ENCODE measurements around the gene NEDD4L.

Gene NEDD4L

DNA sequence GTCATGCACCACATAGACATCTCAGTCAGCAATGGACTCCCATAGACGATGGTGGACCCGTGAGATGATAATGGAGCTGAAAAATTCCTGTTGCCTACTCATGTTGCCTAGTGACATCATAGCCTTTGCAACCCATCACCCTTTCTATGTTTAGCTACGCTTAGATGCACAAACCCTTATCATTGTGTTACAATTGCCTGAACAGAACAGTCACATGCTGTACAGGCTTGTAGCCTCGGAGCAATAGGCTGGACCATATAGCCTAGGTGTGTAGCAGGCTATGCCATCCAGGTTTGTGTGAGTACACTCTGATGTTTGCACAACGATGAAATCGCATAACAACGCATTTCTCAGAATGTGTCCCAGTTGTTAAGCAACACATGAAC, 363.2 kb downstream of the NEDD4L start:
- TF ChIP-seq, protein P1, sequence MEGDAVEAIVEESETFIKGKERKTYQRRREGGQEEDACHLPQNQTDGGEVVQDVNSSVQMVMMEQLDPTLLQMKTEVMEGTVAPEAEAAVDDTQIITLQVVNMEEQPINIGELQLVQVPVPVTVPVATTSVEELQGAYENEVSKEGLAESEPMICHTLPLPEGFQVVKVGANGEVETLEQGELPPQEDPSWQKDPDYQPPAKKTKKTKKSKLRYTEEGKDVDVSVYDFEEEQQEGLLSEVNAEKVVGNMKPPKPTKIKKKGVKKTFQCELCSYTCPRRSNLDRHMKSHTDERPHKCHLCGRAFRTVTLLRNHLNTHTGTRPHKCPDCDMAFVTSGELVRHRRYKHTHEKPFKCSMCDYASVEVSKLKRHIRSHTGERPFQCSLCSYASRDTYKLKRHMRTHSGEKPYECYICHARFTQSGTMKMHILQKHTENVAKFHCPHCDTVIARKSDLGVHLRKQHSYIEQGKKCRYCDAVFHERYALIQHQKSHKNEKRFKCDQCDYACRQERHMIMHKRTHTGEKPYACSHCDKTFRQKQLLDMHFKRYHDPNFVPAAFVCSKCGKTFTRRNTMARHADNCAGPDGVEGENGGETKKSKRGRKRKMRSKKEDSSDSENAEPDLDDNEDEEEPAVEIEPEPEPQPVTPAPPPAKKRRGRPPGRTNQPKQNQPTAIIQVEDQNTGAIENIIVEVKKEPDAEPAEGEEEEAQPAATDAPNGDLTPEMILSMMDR (IDR thresholded peaks at IDR 0.05; ENCODE audit: control extremely low read depth, extremely low read depth, low read depth, missing control alignments): no peak
- ChIA-PET CTCF (interaction anchor here (1.5 kb wide), 2 partner anchors 35 to 356 kb away, joined by 3 to 4 read pairs; no protein-coding TSS in a partner anchor), POLR2A (no interaction called here)
- no peak for DNase-seq (ENCODE audit: extremely low spot score)

DNA sequence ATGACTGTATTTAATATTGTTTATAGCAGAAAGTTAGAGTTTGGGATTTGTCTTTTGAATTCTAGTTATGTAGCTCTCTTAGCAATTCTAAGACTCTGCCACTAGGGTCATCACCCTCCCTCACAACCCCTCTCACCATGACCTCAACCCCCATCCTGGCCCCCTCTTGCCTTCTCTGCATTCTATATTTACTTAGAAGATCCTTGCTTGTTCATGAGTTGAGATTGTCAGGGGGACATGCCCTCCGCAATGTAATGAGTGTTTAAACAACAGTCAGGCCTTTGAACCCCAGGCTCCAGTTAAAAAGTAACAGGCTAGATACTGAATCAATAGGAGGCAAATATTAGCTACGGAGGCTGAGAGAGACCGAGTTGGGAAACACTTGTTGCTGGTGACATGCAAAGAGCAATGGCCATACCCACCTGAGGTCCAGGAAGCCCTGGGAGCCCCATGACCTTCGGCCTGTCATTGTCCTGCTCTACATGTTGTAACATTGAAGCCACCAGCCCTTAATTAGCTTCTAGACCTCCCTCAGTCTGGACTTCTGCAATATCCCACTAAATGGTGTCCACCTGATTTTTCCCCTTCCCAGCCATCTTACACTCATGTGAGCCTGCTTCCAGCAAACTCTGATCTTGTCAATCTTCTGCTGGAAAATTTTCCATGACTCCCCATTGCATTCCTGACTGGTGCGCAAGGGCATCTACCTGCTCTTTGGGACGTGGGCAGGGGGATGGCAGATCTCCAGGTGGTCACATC, 363.8 kb downstream of the NEDD4L start:
- DNase-seq (ENCODE audit: extremely low spot score): no peak
- TF ChIP-seq, protein P1 (IDR thresholded peaks at IDR 0.05; ENCODE audit: control extremely low read depth, extremely low read depth, low read depth, missing control alignments): no peak
- ChIA-PET POLR2A (no interaction called here), CTCF (interaction anchor here (1.5 kb wide), 2 partner anchors 35 to 355 kb away, joined by 3 to 4 read pairs; no protein-coding TSS in a partner anchor)

DNA sequence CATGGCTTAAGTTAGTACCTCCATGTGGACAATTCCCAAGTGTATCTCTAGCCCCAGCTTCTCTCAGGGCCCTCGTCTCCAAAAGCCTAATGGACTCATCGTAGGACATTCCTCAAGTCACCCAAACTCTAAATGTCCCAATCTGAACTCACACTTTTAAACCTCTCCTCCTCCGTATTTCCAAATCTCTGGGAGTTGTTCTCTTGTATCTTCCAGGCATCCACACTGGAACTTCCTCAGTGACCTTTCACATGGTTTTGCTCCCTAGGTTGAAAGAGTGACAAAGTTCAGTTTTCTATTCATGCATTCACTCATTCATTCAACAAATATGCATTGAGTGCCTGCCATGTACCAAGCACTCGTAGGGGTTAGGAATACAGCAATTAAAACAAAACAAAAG, 364.6 kb downstream of the NEDD4L start:
- TF ChIP-seq, protein P1 (IDR thresholded peaks at IDR 0.05; ENCODE audit: control extremely low read depth, extremely low read depth, low read depth, missing control alignments): no peak
- ChIA-PET CTCF (no interaction called here), POLR2A (no interaction called here)
- DNase-seq (ENCODE audit: extremely low spot score): no peak

DNA sequence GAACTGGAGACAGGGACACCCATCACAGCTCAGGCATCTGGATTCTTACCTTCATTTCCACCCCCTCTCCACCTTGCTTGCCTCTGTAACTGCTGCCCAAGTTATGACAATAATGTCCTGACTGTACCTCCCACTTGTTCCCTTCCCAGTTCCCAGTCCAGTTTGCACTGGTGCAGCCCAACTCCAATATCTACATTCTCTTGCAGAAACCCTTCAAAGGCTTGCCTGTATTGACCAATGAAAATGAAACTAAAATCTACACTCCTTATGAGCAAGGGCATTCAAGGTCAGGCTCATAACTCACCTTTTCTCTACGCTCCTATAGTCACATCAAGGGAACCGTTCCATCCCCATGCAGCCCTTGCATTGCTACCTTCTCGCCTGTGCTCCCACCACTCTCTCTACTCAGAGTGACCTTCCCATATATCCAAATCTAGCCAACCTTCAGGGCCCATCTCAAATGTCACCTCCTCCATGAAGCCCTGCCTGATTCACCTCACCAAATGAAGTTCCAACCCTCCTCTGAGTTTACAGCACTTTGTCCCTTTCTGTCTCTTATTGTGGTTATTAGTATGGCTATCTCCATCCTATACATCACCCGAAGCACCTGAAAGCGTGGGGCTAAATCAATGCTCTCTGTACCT, 365.9 kb downstream of the NEDD4L start:
- DNase-seq (ENCODE audit: extremely low spot score): no peak
- TF ChIP-seq, protein P1 (IDR thresholded peaks at IDR 0.05; ENCODE audit: control extremely low read depth, extremely low read depth, low read depth, missing control alignments): no peak
- ChIA-PET POLR2A (no interaction called here), CTCF (no interaction called here)

DNA sequence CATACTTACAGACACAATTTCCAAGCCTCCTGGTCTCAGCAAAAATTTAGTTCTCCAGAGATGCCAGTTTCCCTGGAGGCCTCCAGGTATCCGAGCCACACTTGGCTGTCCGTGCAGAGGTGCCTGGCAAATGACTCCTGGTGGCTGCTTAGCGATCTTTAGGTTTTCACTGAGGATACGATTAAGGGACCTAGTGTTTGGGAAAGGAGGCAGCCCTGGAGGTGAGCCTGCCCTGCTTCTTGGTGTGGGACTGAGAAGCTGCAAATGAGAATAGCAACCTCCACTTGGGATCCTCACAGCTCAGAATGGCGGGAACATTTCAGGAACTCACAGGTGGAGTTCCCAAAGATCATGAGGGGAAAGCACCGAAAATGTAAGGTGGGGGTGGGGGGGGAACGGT, 367.3 kb downstream of the NEDD4L start:
- ChIA-PET CTCF (no interaction called here), POLR2A (no interaction called here)
- no peak for DNase-seq (ENCODE audit: extremely low spot score)
- TF ChIP-seq, protein P1 (IDR thresholded peaks at IDR 0.05; ENCODE audit: control extremely low read depth, extremely low read depth, low read depth, missing control alignments): no peak

DNA sequence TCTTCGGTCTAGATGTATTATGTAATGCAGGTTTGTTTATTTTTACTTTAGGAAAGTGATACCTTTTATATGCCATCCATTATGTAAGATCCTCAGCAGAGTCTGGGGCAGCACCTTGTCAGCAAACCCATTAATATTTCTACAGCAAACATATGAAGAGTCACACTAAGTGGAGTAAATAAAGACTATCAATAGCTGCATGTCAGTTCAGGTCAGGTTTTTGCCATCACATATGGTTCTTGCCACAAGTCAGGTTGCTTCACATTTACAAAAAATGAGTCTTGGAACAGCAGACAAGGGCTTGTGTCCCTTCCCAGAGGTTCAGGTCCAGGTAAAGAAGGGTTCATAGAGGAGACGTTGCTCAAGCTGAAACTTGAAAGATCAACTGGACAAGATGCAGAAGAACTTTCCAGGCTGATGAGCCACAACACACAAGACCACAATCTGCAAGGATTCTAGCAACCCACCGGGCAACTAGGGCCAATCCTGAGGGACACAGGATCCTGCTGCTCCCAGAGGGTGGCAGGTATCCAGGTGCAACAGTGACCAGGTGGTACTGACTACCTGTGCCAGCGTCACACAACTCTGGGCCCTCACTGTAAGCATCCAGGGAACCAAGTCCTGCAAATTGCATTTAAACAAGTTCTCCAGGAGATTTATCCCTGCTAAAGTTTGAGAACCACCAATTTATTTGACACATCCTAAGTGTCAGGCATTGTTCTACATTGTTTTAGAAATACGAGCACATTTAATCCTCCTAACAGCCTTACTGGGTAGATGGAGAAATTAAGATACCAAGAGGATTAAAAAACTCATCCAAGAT, 369.0 kb downstream of the NEDD4L start:
- TF ChIP-seq, protein P1 (IDR thresholded peaks at IDR 0.05; ENCODE audit: control extremely low read depth, extremely low read depth, low read depth, missing control alignments): no peak
- ChIA-PET CTCF (no interaction called here), POLR2A (no interaction called here)
- DNase-seq (ENCODE audit: extremely low spot score): no peak
